NCI-H460 (cell line): ENCODE measurements around the gene KLLN. TPM values are rescaled to one million over a fixed set of nuclear protein-coding genes. Genes with fewer than 3 reads are reported as not detected.
"Not testable (repeated sequence)": the region's sequence is repeated elsewhere in the genome, so short reads cannot be mapped to it uniquely, and the experiment has no call there.

Source experiments
- DNase-seq: peaks from one replicate; pipeline ENCODE4 v3.0.0-alpha.2; 2016; ENCODE audit warnings: low read depth; ENCODE audit errors: extremely low read depth
- total RNA-seq: library from RNA; depleted of rRNA; stranded (reverse); fragments of >200 nt; shearing (Covaris generic); gene quantifications from 2 replicates; pipeline ENCODE4 v1.2.3, GENCODE V29; 2014

The KLLN gene
- total RNA-seq, 1 experiment from 2014 or later = 1.6 TPM

GRCh38 chr10:87843714-87844113 is 19.6 kb downstream of the KLLN start:
- DNase-seq = no peak

GRCh38 chr10:87842776-87843497 is 20.4 kb downstream of the KLLN start:
- DNase-seq = no peak

GRCh38 chr10:87842220-87842641 is 21.1 kb downstream of the KLLN start:
- DNase-seq = no peak

GRCh38 chr10:87841186-87841585 is 22.1 kb downstream of the KLLN start:
- DNase-seq = no peak

- DNase-seq = no peak
Observed at GRCh38 chr10:87838650-87839049, 24.7 kb downstream of the KLLN start.

- DNase-seq = no peak
Observed at GRCh38 chr10:87837445-87837844, 25.9 kb downstream of the KLLN start.

GRCh38 chr10:87836098-87836497 is 27.2 kb downstream of the KLLN start:
- no peak for DNase-seq

- no peak for DNase-seq
Observed at GRCh38 chr10:87829986-87830729, 33.2 kb downstream of the KLLN start.

GRCh38 chr10:87829051-87829450 is 34.3 kb downstream of the KLLN start:
- DNase-seq = not testable (repeated sequence)

GRCh38 chr10:87827681-87828080 is 35.7 kb downstream of the KLLN start:
- DNase-seq = no peak

- DNase-seq = no peak
Observed at GRCh38 chr10:87826653-87827052, 36.7 kb downstream of the KLLN start.

- DNase-seq = no peak
Observed at GRCh38 chr10:87819289-87819585, 44.1 kb downstream of the KLLN start.

GRCh38 chr10:87818505-87819288 is 44.6 kb downstream of the KLLN start:
- DNase-seq = peak; percentile 32

- peak; percentile 91 for DNase-seq
Observed at GRCh38 chr10:87817609-87818504, 45.5 kb downstream of the KLLN start, which contains the start of gene ATAD1. ATAD1 (minus strand) TSS chr10:87818226; CDS start chr10:87814599, 3,627 bp downstream.

- peak; percentile 16 for DNase-seq
Observed at GRCh38 chr10:87816898-87817608, 46.3 kb downstream of the KLLN start.

- peak; percentile 16 for DNase-seq
Observed at GRCh38 chr10:87816163-87816897, 47.0 kb downstream of the KLLN start.
